C4-2B (cell line): ENCODE measurements around the gene PSMD14.

Source experiments
- CTCF ChIP-seq: fragments of 450-650 bp; conservative IDR thresholded peaks from 2 replicates; pipeline ENCODE4 v1.5.1; 2017; ENCODE audit warnings: mild to moderate bottlenecking
- ZFX ChIP-seq: fragments of 450-650 bp; IDR thresholded peaks from 2 replicates; pipeline ENCODE4 v1.6.1; 2017

GRCh38 chr2:161436411-161436810 is 128.2 kb downstream of the PSMD14 start:
- TF ChIP-seq CTCF (no peak), ZFX (no peak)
